Measurements from ENCODE around the gene ACBD4. TPM values are rescaled to one million over a fixed set of nuclear protein-coding genes. Genes with fewer than 3 reads are reported as not detected.
A peak's percentile ranks its signal among the peaks of the same experiment; 100 is the strongest.

The ACBD4 gene
- total and polyA plus RNA-seq, 2 donors (not counting 3 experiments of a cell fraction or from before 2014, with no cell fraction given): 4.5 to 7.5 TPM

GRCh38 chr17:45172541-45173286 is 37.2 kb downstream of the ACBD4 start:
- no peaks in the 10 kb centered on the region for H3K9me1 ChIP-seq (replicated peaks; ENCODE audit: control insufficient read depth, extremely low read depth, insufficient read depth, low read length)
- no peak overlapping the region for H3K4me2 ChIP-seq (ENCODE audit: insufficient read depth, low read length)
- peaks cover 14% of the 10 kb centered on the region for H3K4me1 ChIP-seq (ENCODE audit: control insufficient read depth, extremely low read depth, insufficient read depth, low read length)
- DNase-seq (ENCODE audit: low read depth, low spot score) (no peak), FAIRE-seq (no peak)
- CTCF ChIA-PET: interaction anchor here (0.9 to 4.1 kb wide), 8 partner anchors 11 to 63 kb away, joined by 3 to 34 read pairs (median 8); partner anchors contain the start of gene ACBD4
- no peaks in the 10 kb centered on the region for H4K20me1 ChIP-seq (replicated peaks; ENCODE audit: control insufficient read depth, extremely low read depth, insufficient read depth, low read length)
- peak overlapping the region; percentile 26 for H2AFZ ChIP-seq (ENCODE audit: low read depth, low read length)
- no peaks in the 10 kb centered on the region for H3K9me3 ChIP-seq (replicated peaks; ENCODE audit: control insufficient read depth, insufficient read depth, low read length)
- no peaks in the 10 kb centered on the region for H3K79me2 ChIP-seq (ENCODE audit: control insufficient read depth, insufficient read depth, low read length)
- intact Hi-C loops (cut with micrococcal nuclease): no loop called here
- H3K27ac ChIP-seq (ENCODE audit: insufficient read depth, low read depth, low read length): no peak overlapping the region
- H3K4me3 ChIP-seq (replicated peaks in 1 of 3; ENCODE audit: insufficient read depth in 1 of 3, low read depth in 1 of 3, low read length in 3 of 3): no peak overlapping the region
- dilution Hi-C loops (cut with MboI; ENCODE audit: extremely low pct_ligation_motif_present, low sequenced_read_pairs): no loop called here
- no peak overlapping the region for H3K9ac ChIP-seq (replicated peaks; ENCODE audit: extremely low read depth, insufficient read depth, low read length)
- POLR2A ChIA-PET: interaction anchor here (2.7 kb wide), 1 partner anchor 24 kb away, joined by 10 read pairs; the partner anchor contains the start of gene HEXIM1
- BruUV-seq (replicated peaks): no TSS peak
- TF ChIP-seq GATA2 (IDR thresholded peaks at IDR 0.05; ENCODE audit: insufficient read depth, insufficient read length, low read depth, low read length) (no peak), POLR2A (IDR thresholded peaks at IDR 0.05; ENCODE audit: low read depth, low read length) (no peak)
- no peaks in the 10 kb centered on the region for H3K27me3 ChIP-seq (ENCODE audit: control insufficient read depth in 2 of 2, insufficient read depth in 2 of 2, low read length in 2 of 2)
- H3K36me3 ChIP-seq (ENCODE audit: control insufficient read depth in 2 of 2, extremely low read depth in 1 of 2, insufficient read depth in 2 of 2, low read length in 2 of 2): no peaks in the 10 kb centered on the region

GRCh38 chr17:45175759-45176115 is 40.2 kb downstream of the ACBD4 start:
- Histone ChIP-seq H3K9ac (replicated peaks; ENCODE audit: extremely low read depth, insufficient read depth, low read length) (no peak overlapping the region), H3K4me1 (ENCODE audit: control insufficient read depth, extremely low read depth, insufficient read depth, low read length) (peaks cover 14% of the 10 kb centered on the region), H4K20me1 (replicated peaks; ENCODE audit: control insufficient read depth, extremely low read depth, insufficient read depth, low read length) (no peaks in the 10 kb centered on the region), H3K27ac (ENCODE audit: insufficient read depth, low read depth, low read length) (no peak overlapping the region), H3K4me3 (replicated peaks in 1 of 3; ENCODE audit: insufficient read depth in 1 of 3, low read depth in 1 of 3, low read length in 3 of 3) (no peak overlapping the region), H3K9me1 (replicated peaks; ENCODE audit: control insufficient read depth, extremely low read depth, insufficient read depth, low read length) (no peaks in the 10 kb centered on the region), H3K27me3 (ENCODE audit: control insufficient read depth in 2 of 2, insufficient read depth in 2 of 2, low read length in 2 of 2) (no peaks in the 10 kb centered on the region), H3K79me2 (ENCODE audit: control insufficient read depth, insufficient read depth, low read length) (no peaks in the 10 kb centered on the region), H3K4me2 (ENCODE audit: insufficient read depth, low read length) (no peak overlapping the region), H2AFZ (ENCODE audit: low read depth, low read length) (no peak overlapping the region), H3K9me3 (replicated peaks; ENCODE audit: control insufficient read depth, insufficient read depth, low read length) (no peaks in the 10 kb centered on the region), H3K36me3 (ENCODE audit: control insufficient read depth in 2 of 2, extremely low read depth in 1 of 2, insufficient read depth in 2 of 2, low read length in 2 of 2) (no peaks in the 10 kb centered on the region)
- DNase-seq (ENCODE audit: low read depth, low spot score) (no peak), FAIRE-seq (no peak)
- ChIA-PET CTCF (interaction anchor here (0.8 to 2.2 kb wide), 6 partner anchors 9 to 59 kb away, joined by 3 to 22 read pairs (median 3); partner anchors contain the start of gene ACBD4), POLR2A (interaction anchor here (1.0 kb wide), 1 partner anchor 41 kb away, joined by 3 read pairs; no protein-coding TSS in a partner anchor)
- intact Hi-C loops (cut with micrococcal nuclease) (no loop called here), dilution Hi-C loops (cut with MboI; ENCODE audit: extremely low pct_ligation_motif_present, low sequenced_read_pairs) (no loop called here)
- no peak for TF ChIP-seq MYC (IDR thresholded peaks at IDR 0.05; ENCODE audit: low read depth, low read length)
- no peak for TF ChIP-seq GATA2 (IDR thresholded peaks at IDR 0.05; ENCODE audit: insufficient read depth, insufficient read length, low read depth, low read length)
- TF ChIP-seq EZH2 (IDR thresholded peaks at IDR 0.05; ENCODE audit: borderline replicate concordance, low read depth, low read length, severe bottlenecking): no peak
- no peak for TF ChIP-seq FOS (IDR thresholded peaks at IDR 0.05; ENCODE audit: borderline replicate concordance, insufficient read depth, low read length)
- no peak for TF ChIP-seq POLR2A (IDR thresholded peaks at IDR 0.05; ENCODE audit: low read depth, low read length)
- TF ChIP-seq, protein P1, sequence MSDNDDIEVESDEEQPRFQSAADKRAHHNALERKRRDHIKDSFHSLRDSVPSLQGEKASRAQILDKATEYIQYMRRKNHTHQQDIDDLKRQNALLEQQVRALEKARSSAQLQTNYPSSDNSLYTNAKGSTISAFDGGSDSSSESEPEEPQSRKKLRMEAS (IDR thresholded peaks at IDR 0.05; ENCODE audit: insufficient read depth, insufficient read length): no peak
- TF ChIP-seq, protein P2, sequence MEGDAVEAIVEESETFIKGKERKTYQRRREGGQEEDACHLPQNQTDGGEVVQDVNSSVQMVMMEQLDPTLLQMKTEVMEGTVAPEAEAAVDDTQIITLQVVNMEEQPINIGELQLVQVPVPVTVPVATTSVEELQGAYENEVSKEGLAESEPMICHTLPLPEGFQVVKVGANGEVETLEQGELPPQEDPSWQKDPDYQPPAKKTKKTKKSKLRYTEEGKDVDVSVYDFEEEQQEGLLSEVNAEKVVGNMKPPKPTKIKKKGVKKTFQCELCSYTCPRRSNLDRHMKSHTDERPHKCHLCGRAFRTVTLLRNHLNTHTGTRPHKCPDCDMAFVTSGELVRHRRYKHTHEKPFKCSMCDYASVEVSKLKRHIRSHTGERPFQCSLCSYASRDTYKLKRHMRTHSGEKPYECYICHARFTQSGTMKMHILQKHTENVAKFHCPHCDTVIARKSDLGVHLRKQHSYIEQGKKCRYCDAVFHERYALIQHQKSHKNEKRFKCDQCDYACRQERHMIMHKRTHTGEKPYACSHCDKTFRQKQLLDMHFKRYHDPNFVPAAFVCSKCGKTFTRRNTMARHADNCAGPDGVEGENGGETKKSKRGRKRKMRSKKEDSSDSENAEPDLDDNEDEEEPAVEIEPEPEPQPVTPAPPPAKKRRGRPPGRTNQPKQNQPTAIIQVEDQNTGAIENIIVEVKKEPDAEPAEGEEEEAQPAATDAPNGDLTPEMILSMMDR (IDR thresholded peaks at IDR 0.05; ENCODE audit: extremely low read depth in 1 of 2, insufficient read depth in 1 of 2, low read depth in 1 of 2, low read length in 2 of 2): no peak
- no peak for TF ChIP-seq JUN (IDR thresholded peaks at IDR 0.05; ENCODE audit: borderline replicate concordance, insufficient read depth, insufficient read length, low read depth)
- TF ChIP-seq POLR2AphosphoS5 (IDR thresholded peaks at IDR 0.05; ENCODE audit: insufficient read depth, low read depth, low read length): no peak
- BruUV-seq (replicated peaks): no TSS peak
